HG02763 (cell line): ENCODE results near the gene B3GAT1.
"Not testable (repeated sequence)": the region's sequence is repeated elsewhere in the genome, so short reads cannot be mapped to it uniquely, and the experiment has no call there.

Experiments used
- ATAC-seq: cut with Tn5 transposase; IDR thresholded peaks from one replicate; pipeline ENCODE4 v1.9.1; 2021; ENCODE audit warnings: mild to moderate bottlenecking, moderate library complexity; ENCODE audit not compliant: unreplicated experiment

Gene B3GAT1

GRCh38 chr11:134412203-134413042, at the start of gene B3GAT1:
Gene B3GAT1, minus strand, starts transcription at chr11:134412242. Its CDS starts 24,583 bp downstream, at chr11:134387659.
- no peak for ATAC-seq

GRCh38 chr11:134461621-134462020, 49.6 kb upstream of the B3GAT1 start:
- no peak for ATAC-seq

- ATAC-seq = no peak
Measured at GRCh38 chr11:134460881-134461280, 48.8 kb upstream of the B3GAT1 start.

- no peak for ATAC-seq
Measured at GRCh38 chr11:134460062-134460561, 48.1 kb upstream of the B3GAT1 start.

GRCh38 chr11:134459246-134460061, 47.4 kb upstream of the B3GAT1 start:
- no peak for ATAC-seq

- ATAC-seq = not testable (repeated sequence)
Measured at GRCh38 chr11:134457411-134458007, 45.5 kb upstream of the B3GAT1 start.

- no peak for ATAC-seq
Measured at GRCh38 chr11:134455516-134455915, 43.5 kb upstream of the B3GAT1 start.

GRCh38 chr11:134454146-134454690, 42.2 kb upstream of the B3GAT1 start:
- no peak for ATAC-seq

GRCh38 chr11:134453441-134453840, 41.4 kb upstream of the B3GAT1 start:
- no peak for ATAC-seq

- ATAC-seq = no peak
Measured at GRCh38 chr11:134452838-134453155, 40.8 kb upstream of the B3GAT1 start.

GRCh38 chr11:134452026-134452837, 40.2 kb upstream of the B3GAT1 start:
- no peak for ATAC-seq

GRCh38 chr11:134450186-134450585, 38.1 kb upstream of the B3GAT1 start:
- no peak for ATAC-seq

GRCh38 chr11:134449713-134450112, 37.7 kb upstream of the B3GAT1 start:
- no peak for ATAC-seq

- ATAC-seq = no peak
Measured at GRCh38 chr11:134449051-134449450, 37.0 kb upstream of the B3GAT1 start.

- no peak for ATAC-seq
Measured at GRCh38 chr11:134447696-134448095, 35.7 kb upstream of the B3GAT1 start.

- ATAC-seq = no peak
Measured at GRCh38 chr11:134445601-134446325, 33.7 kb upstream of the B3GAT1 start.

GRCh38 chr11:134444160-134445108, 32.4 kb upstream of the B3GAT1 start:
- ATAC-seq = not testable (repeated sequence)

- ATAC-seq = no peak
Measured at GRCh38 chr11:134443246-134443645, 31.2 kb upstream of the B3GAT1 start.

- ATAC-seq = no peak
Measured at GRCh38 chr11:134442246-134442645, 30.2 kb upstream of the B3GAT1 start.
